Activated CD4-positive, CD25-positive, alpha-beta regulatory T cell treated with anti-CD3 and anti-CD28 coated beads, Interleukin-2, amount 50 U/mL, for 16 hours (primary cell): ENCODE results near the gene LMCD1.

Source experiments
- DNase-seq: peaks from one replicate; pipeline ENCODE4 v3.0.0-alpha.2; 2020; ENCODE audit warnings: low read depth, low spot score

The LMCD1 gene

GRCh38 chr3:8581806-8582445 lies 80.3 kb downstream of the LMCD1 start:
- no peak for DNase-seq

GRCh38 chr3:8584661-8585060 lies 83.0 kb downstream of the LMCD1 start:
- no peak for DNase-seq

GRCh38 chr3:8589880-8590556 lies 88.4 kb downstream of the LMCD1 start:
- no peak for DNase-seq

- no peak for DNase-seq
These were observed 91.6 kb downstream of the LMCD1 start for GRCh38 chr3:8593021-8593827.

- no peak for DNase-seq
These were observed 93.6 kb downstream of the LMCD1 start for GRCh38 chr3:8595252-8595651.

GRCh38 chr3:8595695-8596115 lies 94.1 kb downstream of the LMCD1 start:
- DNase-seq = no peak

- DNase-seq = no peak
These were observed 94.9 kb downstream of the LMCD1 start for GRCh38 chr3:8596321-8597218.

GRCh38 chr3:8597219-8597853 lies 95.7 kb downstream of the LMCD1 start:
- DNase-seq = no peak

- no peak for DNase-seq
These were observed 97.5 kb downstream of the LMCD1 start for GRCh38 chr3:8599146-8599545.

- no peak for DNase-seq
These were observed 98.8 kb downstream of the LMCD1 start for GRCh38 chr3:8600457-8600856.

- DNase-seq = no peak
These were observed 101.6 kb downstream of the LMCD1 start for GRCh38 chr3:8603115-8603710.

- DNase-seq = no peak
These were observed 102.4 kb downstream of the LMCD1 start for GRCh38 chr3:8604006-8604405.

- DNase-seq = no peak
These were observed 103.4 kb downstream of the LMCD1 start for GRCh38 chr3:8604988-8605387.

GRCh38 chr3:8606701-8607231 lies 105.1 kb downstream of the LMCD1 start:
- no peak for DNase-seq

GRCh38 chr3:8607234-8608040 lies 105.8 kb downstream of the LMCD1 start:
- no peak for DNase-seq

- DNase-seq = no peak
These were observed 106.6 kb downstream of the LMCD1 start for GRCh38 chr3:8608041-8608790.

GRCh38 chr3:8608791-8609467 lies 107.3 kb downstream of the LMCD1 start:
- DNase-seq = no peak

- no peak for DNase-seq
These were observed 109.3 kb downstream of the LMCD1 start for GRCh38 chr3:8610951-8611350.
